ENCODE results near the gene MIPEP. TPM values are rescaled to one million over a fixed set of nuclear protein-coding genes. Genes with fewer than 3 reads are reported as not detected.

The MIPEP gene
- total and polyA plus RNA-seq, 2 donors (not counting 1 experiment from before 2014, with no cell fraction given), result 90.0 to 92.5 TPM

DNA sequence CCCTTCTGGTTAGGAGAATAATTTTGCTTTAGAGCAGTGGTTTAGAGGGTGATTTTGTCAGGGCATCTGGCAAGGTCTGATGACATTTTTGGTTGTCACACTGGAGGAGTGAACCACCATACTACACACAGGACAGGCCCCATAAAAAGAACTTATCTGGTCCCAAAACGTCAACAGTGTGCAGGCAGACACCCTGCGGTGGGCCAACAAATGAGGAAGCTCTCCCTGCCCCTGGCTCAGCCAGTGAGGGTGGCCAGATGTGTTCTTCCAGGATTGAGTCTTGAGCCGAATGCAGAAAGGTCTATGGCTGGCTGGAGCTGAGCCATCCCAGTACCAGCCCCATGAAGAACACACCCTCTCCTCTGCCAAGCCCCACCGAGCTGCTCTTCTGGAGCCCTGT lies 149.2 kb downstream of the MIPEP start:
- Histone ChIP-seq H3K36me3 (ENCODE audit: control insufficient read depth, insufficient read depth, low read length) (no peaks in the 10 kb centered on the region), H3K4me3 (replicated peaks in 1 of 4; ENCODE audit: control extremely low read depth in 1 of 4, insufficient read depth in 1 of 4, low read depth in 3 of 4, low read length in 4 of 4) (no peak overlapping the region), H3K27me3 (ENCODE audit: control insufficient read depth, insufficient read depth, low read length) (no peaks in the 10 kb centered on the region), H2AFZ (ENCODE audit: low read length) (no peak overlapping the region), H3K4me2 (ENCODE audit: extremely low read depth, insufficient read depth, low read length) (no peak overlapping the region), H3K9me3 (ENCODE audit: control insufficient read depth, insufficient read depth, low read depth, low read length) (no peaks in the 10 kb centered on the region), H3K4me1 (ENCODE audit: control insufficient read depth, extremely low read depth, insufficient read depth, low read length) (no peaks in the 10 kb centered on the region), H3K9ac (ENCODE audit: insufficient read depth, low read length) (no peak overlapping the region), H3K27ac (ENCODE audit: insufficient read depth, low read length) (no peak overlapping the region), H4K20me1 (ENCODE audit: control insufficient read depth, extremely low read depth, insufficient read depth, low read length) (no peaks in the 10 kb centered on the region), H3K79me2 (ENCODE audit: control insufficient read depth, insufficient read depth, low read length) (no peaks in the 10 kb centered on the region)
- TF ChIP-seq, protein P1, sequence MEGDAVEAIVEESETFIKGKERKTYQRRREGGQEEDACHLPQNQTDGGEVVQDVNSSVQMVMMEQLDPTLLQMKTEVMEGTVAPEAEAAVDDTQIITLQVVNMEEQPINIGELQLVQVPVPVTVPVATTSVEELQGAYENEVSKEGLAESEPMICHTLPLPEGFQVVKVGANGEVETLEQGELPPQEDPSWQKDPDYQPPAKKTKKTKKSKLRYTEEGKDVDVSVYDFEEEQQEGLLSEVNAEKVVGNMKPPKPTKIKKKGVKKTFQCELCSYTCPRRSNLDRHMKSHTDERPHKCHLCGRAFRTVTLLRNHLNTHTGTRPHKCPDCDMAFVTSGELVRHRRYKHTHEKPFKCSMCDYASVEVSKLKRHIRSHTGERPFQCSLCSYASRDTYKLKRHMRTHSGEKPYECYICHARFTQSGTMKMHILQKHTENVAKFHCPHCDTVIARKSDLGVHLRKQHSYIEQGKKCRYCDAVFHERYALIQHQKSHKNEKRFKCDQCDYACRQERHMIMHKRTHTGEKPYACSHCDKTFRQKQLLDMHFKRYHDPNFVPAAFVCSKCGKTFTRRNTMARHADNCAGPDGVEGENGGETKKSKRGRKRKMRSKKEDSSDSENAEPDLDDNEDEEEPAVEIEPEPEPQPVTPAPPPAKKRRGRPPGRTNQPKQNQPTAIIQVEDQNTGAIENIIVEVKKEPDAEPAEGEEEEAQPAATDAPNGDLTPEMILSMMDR (conservative IDR thresholded peaks at IDR 0.05 in 1 of 2, IDR thresholded peaks at IDR 0.05 in 1 of 2; ENCODE audit: low read depth in 1 of 2, low read length in 2 of 2), result no peak
- TF ChIP-seq EZH2 (IDR thresholded peaks at IDR 0.05; ENCODE audit: low read length, missing control alignments), result no peak
- DNase-seq (ENCODE audit: low read depth in 2 of 2), result no peak

- no peaks in the 10 kb centered on the region for H3K4me1 ChIP-seq (ENCODE audit: control insufficient read depth, extremely low read depth, insufficient read depth, low read length)
- no peaks in the 10 kb centered on the region for H3K9me3 ChIP-seq (ENCODE audit: control insufficient read depth, insufficient read depth, low read depth, low read length)
- H3K36me3 ChIP-seq (ENCODE audit: control insufficient read depth, insufficient read depth, low read length), result no peaks in the 10 kb centered on the region
- TF ChIP-seq, protein P1 (conservative IDR thresholded peaks at IDR 0.05 in 1 of 2, IDR thresholded peaks at IDR 0.05 in 1 of 2; ENCODE audit: low read depth in 1 of 2, low read length in 2 of 2), result no peak
- TF ChIP-seq EZH2 (IDR thresholded peaks at IDR 0.05; ENCODE audit: low read length, missing control alignments), result no peak
- DNase-seq (ENCODE audit: low read depth in 2 of 2), result no peak
- H3K4me3 ChIP-seq (replicated peaks in 1 of 4; ENCODE audit: control extremely low read depth in 1 of 4, insufficient read depth in 1 of 4, low read depth in 3 of 4, low read length in 4 of 4), result no peak overlapping the region
- H3K79me2 ChIP-seq (ENCODE audit: control insufficient read depth, insufficient read depth, low read length), result no peaks in the 10 kb centered on the region
- no peaks in the 10 kb centered on the region for H3K27me3 ChIP-seq (ENCODE audit: control insufficient read depth, insufficient read depth, low read length)
- H3K4me2 ChIP-seq (ENCODE audit: extremely low read depth, insufficient read depth, low read length), result no peak overlapping the region
- no peak overlapping the region for H2AFZ ChIP-seq (ENCODE audit: low read length)
- no peaks in the 10 kb centered on the region for H4K20me1 ChIP-seq (ENCODE audit: control insufficient read depth, extremely low read depth, insufficient read depth, low read length)
- H3K27ac ChIP-seq (ENCODE audit: insufficient read depth, low read length), result no peak overlapping the region
- no peak overlapping the region for H3K9ac ChIP-seq (ENCODE audit: insufficient read depth, low read length)
These were observed 149.6 kb downstream of the MIPEP start for GRCh38 chr13:23739596-23739995.

DNA sequence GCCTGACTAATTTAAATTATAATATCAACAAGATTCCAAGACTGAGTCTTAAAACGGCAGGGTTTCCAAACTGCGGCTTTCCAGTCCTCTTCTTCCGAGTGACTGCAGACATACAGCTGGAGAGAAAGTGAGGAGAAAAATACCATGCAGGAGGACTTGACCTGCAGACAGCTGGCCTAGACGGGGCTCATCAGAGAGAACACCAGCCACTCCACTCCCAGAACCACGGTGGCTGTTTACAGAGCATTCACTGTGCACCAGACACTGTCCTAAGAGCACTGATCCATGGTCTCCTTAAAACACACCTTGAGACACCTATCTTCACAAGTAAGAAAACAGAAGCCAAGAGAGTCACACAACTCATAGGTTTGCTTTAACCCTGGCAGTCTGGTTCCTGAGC lies 152.7 kb downstream of the MIPEP start:
- H3K27ac ChIP-seq (ENCODE audit: insufficient read depth, low read length), result no peak overlapping the region
- TF ChIP-seq, protein P1 (conservative IDR thresholded peaks at IDR 0.05 in 1 of 2, IDR thresholded peaks at IDR 0.05 in 1 of 2; ENCODE audit: low read depth in 1 of 2, low read length in 2 of 2), result no peak
- no peak for TF ChIP-seq EZH2 (IDR thresholded peaks at IDR 0.05; ENCODE audit: low read length, missing control alignments)

More for the DNA sequence above, 152.7 kb downstream of the MIPEP start:
- Histone ChIP-seq H3K9ac (ENCODE audit: insufficient read depth, low read length) (no peak overlapping the region), H3K9me3 (ENCODE audit: control insufficient read depth, insufficient read depth, low read depth, low read length) (no peaks in the 10 kb centered on the region), H3K4me2 (ENCODE audit: extremely low read depth, insufficient read depth, low read length) (no peak overlapping the region), H3K4me1 (ENCODE audit: control insufficient read depth, extremely low read depth, insufficient read depth, low read length) (no peaks in the 10 kb centered on the region), H3K27me3 (ENCODE audit: control insufficient read depth, insufficient read depth, low read length) (no peaks in the 10 kb centered on the region), H3K79me2 (ENCODE audit: control insufficient read depth, insufficient read depth, low read length) (no peaks in the 10 kb centered on the region), H3K36me3 (ENCODE audit: control insufficient read depth, insufficient read depth, low read length) (no peaks in the 10 kb centered on the region), H2AFZ (ENCODE audit: low read length) (no peak overlapping the region), H4K20me1 (ENCODE audit: control insufficient read depth, extremely low read depth, insufficient read depth, low read length) (no peaks in the 10 kb centered on the region), H3K4me3 (replicated peaks in 1 of 4; ENCODE audit: control extremely low read depth in 1 of 4, insufficient read depth in 1 of 4, low read depth in 3 of 4, low read length in 4 of 4) (no peak overlapping the region)
- no peak for DNase-seq (ENCODE audit: low read depth in 2 of 2)
